Fibroblast of villous mesenchyme (primary cell): ENCODE results near the gene RASGEF1C. TPM values are rescaled to one million over a fixed set of nuclear protein-coding genes. Genes with fewer than 3 reads are reported as not detected.

Source experiments
- DNase-seq: peaks from one replicate; pipeline ENCODE4 v3.0.0-alpha.2; 2010; ENCODE audit warnings: low read depth
- H3K4me3 ChIP-seq: 2 replicates; pipeline ENCODE4 v1.5.1; 2011; ENCODE audit warnings: low read depth, mild to moderate bottlenecking, low read length
- total RNA-seq: library from RNA; depleted of rRNA; stranded (reverse); fragments of >200 nt; gene quantifications from 2 replicates; pipeline ENCODE4 v1.2.3, GENCODE V29; 2012
- TF ChIP-seq, protein P1 (sequence below): IDR thresholded peaks from 2 replicates; pipeline ENCODE4 v1.5.1; 2012; ENCODE audit warnings: low read depth, mild to moderate bottlenecking, low read length; ENCODE audit not compliant: insufficient read depth

RASGEF1C gene
- total RNA-seq, 1 donor, result not detected

DNA sequence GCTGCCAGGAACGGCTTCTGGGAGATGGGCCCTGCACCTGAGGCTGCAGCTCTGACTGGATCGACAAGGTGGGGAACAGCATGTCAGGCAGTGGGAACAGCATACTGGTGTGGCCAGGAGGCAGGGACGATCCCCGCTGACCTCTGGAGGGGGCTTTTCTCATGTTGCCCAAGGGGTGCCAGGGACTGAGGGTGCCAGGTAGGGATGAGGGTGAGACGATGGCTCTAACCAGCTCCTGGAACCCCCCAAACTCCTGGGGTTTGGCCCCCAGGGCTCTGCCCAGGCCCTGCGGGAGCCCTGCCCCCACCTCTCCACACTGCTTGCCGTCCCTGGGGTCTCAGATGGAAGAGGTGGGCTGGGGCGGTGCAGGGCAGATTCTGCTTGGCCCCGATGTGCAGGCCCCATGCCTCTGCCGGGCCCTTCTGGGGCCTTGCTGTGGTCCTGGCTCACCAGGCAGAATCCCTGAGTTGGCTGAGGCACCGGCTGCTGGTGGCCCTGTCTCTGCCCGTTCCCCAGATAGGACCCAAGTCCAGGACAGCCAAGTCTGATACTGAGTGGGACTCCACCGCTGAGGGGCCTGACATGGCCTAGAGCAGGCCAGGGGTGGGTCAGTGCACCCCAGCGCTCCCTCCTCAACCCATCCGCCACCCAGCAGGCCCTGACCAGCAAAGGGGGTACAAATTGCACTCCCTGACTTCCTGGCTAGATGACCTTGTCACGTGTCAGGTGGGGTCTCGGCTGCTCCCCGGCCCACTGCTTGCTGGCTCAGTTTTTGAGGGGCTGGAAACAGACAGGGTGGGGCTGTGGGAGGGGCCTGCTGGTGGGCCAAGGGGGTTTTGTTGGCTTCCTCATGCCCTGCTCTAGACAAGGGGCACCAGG, 109.0 kb downstream of the RASGEF1C start:
- no peak overlapping the region for H3K4me3 ChIP-seq
- DNase-seq, result no peak
- TF ChIP-seq, protein P1, sequence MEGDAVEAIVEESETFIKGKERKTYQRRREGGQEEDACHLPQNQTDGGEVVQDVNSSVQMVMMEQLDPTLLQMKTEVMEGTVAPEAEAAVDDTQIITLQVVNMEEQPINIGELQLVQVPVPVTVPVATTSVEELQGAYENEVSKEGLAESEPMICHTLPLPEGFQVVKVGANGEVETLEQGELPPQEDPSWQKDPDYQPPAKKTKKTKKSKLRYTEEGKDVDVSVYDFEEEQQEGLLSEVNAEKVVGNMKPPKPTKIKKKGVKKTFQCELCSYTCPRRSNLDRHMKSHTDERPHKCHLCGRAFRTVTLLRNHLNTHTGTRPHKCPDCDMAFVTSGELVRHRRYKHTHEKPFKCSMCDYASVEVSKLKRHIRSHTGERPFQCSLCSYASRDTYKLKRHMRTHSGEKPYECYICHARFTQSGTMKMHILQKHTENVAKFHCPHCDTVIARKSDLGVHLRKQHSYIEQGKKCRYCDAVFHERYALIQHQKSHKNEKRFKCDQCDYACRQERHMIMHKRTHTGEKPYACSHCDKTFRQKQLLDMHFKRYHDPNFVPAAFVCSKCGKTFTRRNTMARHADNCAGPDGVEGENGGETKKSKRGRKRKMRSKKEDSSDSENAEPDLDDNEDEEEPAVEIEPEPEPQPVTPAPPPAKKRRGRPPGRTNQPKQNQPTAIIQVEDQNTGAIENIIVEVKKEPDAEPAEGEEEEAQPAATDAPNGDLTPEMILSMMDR, result no peak

DNA sequence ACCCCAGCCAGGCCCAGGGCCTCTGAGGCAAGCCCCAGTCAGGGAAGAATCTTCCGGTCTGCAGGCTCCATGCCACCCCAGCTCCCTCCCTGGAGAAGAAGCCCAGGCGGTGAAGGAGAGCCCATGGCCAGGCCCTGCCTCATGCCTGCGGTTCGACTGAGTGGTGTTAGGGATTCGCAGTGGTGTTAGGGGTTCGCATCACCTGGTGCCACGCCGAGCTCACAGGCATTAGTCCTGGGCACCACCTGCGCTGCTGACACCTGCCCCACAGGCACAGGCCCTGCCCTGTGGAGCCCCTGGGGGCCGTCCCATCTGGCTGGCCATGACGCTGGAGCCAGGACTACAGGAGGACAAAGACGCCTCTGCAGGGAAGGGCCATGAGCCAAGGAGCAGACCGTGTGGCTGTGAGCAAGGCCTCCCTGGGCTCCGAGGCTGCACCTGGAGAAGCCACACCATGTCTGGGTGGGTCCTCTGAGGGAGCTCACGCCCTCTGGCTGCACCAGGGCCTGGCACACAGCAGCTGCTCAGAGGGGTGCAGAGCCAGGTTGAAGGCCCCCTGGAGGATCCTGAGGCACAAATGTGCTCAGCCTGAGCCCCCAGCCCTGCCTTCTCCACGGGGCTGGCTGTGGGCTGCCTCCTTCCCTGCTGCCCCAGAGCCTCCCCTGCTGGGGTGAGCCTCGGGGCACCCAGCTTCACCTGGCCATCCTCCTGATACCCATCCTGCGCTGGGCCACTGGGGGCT, 109.8 kb downstream of the RASGEF1C start:
- DNase-seq, result no peak

DNA sequence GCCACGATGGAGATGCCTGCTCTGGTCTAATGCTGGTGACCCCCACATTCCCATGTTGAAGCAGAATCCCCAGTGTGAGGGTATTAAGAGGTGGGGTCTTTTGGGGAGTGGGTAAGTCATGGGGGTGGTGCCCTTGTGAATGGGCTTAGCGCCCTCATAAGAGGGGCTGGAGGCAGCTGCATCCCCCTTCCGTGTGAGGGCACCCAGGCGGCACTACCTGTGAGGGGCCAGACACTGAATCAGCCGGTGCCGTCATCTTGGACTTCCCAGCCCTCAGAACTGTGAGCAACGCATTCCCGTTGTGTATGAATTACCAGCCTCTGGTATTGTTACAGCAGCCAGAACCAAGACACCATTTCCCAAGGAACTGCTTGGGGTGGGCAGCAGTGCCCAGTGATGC, 110.5 kb downstream of the RASGEF1C start:
- TF ChIP-seq, protein P1, result no peak
- DNase-seq, result no peak

More for the DNA sequence above, 109.8 kb downstream of the RASGEF1C start:
- TF ChIP-seq, protein P1, result no peak
- no peak overlapping the region for H3K4me3 ChIP-seq

DNA sequence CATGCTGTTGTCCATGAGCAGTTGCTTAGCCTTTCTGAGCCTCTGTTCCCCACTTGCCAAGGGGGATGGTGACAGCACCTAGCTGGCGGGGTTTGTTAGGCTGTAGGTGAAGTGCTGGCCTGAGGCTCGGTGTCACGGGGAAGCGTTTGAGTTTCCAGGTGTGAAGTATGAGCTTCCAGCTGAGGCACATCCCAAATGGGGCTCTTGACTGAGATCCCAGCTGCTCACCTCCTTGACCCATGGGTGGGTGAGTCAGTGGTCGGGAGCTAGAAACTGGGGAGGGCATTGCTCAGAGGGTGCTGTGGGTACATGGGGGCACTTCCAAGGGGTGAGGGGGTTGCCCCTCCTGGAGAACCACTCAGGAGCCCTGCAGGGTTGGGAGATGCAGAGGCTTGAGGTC, 111.1 kb downstream of the RASGEF1C start:
- DNase-seq, result no peak
- no peak overlapping the region for H3K4me3 ChIP-seq
- TF ChIP-seq, protein P1, result no peak

More for the DNA sequence above, 110.5 kb downstream of the RASGEF1C start:
- no peak overlapping the region for H3K4me3 ChIP-seq

DNA sequence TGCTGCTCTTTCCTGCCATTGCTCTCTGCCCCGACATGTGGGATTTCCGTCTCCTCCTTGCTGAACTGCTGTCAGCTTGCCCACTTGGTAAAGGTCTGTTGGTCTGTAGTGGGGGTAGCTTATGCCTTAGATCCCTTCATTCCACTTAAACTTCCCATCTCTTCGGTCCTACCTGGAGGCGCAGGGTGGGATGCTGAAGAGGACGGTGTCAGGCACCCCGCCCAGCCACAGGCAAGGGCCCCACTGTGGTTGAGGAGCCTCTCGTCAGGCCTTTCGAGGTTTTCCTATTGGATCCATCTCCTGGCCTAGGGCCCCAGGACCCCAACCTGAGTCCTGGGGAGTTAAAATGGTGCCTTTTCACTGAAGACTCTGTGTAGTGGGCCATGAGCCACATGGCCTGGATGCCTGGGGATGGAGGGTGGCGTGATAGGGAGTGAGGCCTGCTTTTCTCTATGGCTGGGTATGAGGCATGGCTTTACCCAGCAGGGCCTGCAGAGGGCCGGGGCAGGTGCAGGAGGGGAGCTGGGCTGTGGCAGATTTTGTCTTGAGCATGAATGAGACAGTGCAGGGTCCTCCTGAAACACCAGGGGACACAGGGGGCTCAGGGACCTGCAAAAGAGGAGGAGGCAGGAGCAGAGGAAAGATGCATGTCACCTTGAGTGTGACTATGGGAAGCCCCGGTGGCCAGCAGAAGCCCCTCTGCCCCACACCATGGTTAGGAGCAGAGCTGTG, 111.7 kb downstream of the RASGEF1C start:
- H3K4me3 ChIP-seq, result no peak overlapping the region
- TF ChIP-seq, protein P1, result no peak
- no peak for DNase-seq

DNA sequence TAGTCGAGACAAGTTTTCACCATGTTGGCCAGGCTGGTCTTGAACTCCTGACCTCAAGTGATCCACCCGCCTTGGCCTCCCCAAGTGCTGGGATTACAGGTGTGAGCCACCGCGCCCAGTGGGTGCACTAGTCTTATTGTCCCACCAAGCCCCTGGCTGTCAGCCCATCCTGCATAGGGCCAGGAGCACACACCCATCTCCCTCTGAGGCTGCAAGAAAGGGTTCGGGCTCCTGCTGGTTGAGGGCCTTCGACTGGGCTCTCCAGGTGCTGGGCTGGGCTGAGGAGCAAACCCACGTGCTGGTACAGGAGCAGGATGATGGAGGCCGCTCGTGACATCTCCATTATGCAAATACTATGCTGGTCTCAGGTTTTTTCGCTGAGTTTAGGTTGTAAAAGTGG, 112.4 kb downstream of the RASGEF1C start:
- DNase-seq, result no peak
- TF ChIP-seq, protein P1, result no peak
- H3K4me3 ChIP-seq, result no peak overlapping the region
